Measurements from ENCODE around the gene LRMDA.

Gene LRMDA

DNA sequence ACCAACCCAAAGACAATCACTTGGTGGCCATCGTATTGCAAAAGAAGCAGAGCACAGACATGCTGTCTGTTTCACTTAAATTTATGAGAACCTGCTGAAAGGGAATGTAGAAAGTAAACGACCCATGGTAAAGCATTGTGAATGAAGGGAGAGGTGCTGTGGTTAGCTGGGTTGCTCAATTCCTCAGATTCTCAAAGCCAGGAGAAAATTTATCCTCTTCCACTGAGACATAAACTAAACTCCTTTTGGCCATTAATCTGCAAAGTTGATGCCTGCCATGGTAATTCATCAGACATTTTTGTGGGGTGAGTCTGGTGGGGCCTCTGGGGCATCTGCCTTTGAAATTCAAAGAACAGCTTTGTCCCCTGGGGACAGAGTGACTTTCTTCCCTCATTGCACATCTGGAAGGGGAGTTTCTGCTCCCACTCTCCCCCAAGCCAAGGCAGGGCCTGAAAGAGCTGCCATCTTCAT is 951.0 kb downstream of the LRMDA start:
- in situ Hi-C loops (cut with HindIII; ENCODE audit: low sequenced_read_pairs), result no loop called here
- DNase-seq (ENCODE audit: low read depth), result peak; percentile 69
- TF ChIP-seq CTCF (IDR thresholded peaks at IDR 0.05; ENCODE audit: low read depth, low read length, missing control alignments), result no peak

GRCh38 chr10:76388321-76389023 is 957.0 kb downstream of the LRMDA start:
- in situ Hi-C loops (cut with HindIII; ENCODE audit: low sequenced_read_pairs), result no loop called here
- peak; percentile 57 for DNase-seq (ENCODE audit: low read depth)
- no peak for TF ChIP-seq CTCF (IDR thresholded peaks at IDR 0.05; ENCODE audit: low read depth, low read length, missing control alignments)
- no peak overlapping the region for H3K4me3 ChIP-seq (ENCODE audit: low read depth, low read length)

More for the DNA sequence above, 951.0 kb downstream of the LRMDA start:
- no peak overlapping the region for H3K4me3 ChIP-seq (ENCODE audit: low read depth, low read length)

DNA sequence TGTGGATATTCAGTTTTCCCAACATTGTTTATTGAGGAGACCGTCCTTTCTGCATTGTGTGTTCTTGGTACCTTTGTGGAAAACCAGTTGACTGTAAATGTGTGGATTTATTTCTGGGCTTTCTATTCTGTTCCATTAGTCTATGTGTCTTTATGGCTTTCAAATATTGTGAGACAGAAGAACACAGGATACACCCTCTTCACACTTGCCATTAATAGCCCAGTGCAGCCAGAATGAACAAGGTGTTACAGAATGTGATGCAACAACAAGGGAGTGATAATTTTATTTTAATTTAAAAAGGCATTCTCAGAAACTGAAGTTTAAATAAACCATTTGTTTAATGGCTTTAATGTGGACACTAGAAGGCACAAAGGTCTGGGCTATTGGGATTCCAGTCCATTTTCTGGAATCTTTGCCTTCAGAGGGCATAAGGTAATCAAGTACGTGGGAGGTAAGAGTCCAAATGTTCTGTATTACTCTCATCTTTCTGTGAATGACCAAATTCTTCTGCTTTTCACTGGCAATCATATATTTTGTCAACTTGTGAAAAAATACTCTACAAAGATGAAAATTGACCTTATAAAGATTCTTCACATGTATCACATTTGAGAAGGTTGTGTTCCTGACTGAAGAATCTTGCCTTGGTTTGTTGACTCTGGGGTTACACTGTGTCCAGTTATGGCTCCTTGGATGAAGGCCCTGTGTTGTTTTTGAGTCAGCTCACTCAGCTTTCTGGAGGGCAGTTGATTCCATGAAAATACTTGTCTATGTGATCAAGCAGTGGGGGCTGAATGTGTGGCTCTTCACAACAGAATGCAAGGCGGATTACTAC is 962.7 kb downstream of the LRMDA start:
- in situ Hi-C loops (cut with HindIII; ENCODE audit: low sequenced_read_pairs), result no loop called here
- DNase-seq (ENCODE audit: low read depth), result no peak
- no peak for TF ChIP-seq CTCF (IDR thresholded peaks at IDR 0.05; ENCODE audit: low read depth, low read length, missing control alignments)

DNA sequence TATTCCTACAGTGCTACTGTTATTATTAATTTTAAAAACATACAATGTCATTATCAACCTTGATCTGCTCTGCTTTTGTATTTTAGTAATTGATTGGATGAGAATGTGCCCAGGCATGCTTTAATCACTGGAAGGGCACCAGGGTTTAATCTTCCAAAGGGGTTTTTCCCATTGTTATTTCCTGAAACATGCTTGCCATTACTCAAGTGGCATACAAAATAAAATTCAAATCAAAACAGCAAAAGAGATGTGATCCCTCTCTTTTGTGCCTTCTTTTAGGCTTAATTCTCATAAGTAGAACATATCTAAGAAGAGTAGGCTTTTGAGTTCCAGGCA is 963.3 kb downstream of the LRMDA start:
- no peak for TF ChIP-seq CTCF (IDR thresholded peaks at IDR 0.05; ENCODE audit: low read depth, low read length, missing control alignments)
- in situ Hi-C loops (cut with HindIII; ENCODE audit: low sequenced_read_pairs), result no loop called here
- no peak overlapping the region for H3K4me3 ChIP-seq (ENCODE audit: low read depth, low read length)
- no peak for DNase-seq (ENCODE audit: low read depth)

More for the DNA sequence above, 962.7 kb downstream of the LRMDA start:
- H3K4me3 ChIP-seq (ENCODE audit: low read depth, low read length), result no peak overlapping the region

DNA sequence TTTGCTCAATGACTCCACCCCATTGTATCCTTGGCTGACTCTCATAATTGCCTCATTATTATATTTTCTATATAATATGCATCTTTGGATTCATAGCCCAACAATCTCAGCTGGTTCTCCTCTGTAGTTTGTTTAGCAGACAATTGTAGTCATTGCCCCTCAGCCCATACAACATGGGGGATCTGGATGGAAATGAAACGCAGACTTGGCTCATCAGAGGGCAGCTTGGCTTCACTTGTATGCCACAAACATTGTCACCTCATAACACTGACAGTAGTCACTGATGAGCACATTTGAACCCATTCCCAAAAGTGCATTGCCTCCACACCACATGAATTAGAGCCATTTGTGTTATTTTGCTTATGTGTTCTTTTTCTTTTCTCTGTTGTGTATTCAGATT is 963.8 kb downstream of the LRMDA start:
- in situ Hi-C loops (cut with HindIII; ENCODE audit: low sequenced_read_pairs), result no loop called here
- no peak overlapping the region for H3K4me3 ChIP-seq (ENCODE audit: low read depth, low read length)
- no peak for DNase-seq (ENCODE audit: low read depth)
- TF ChIP-seq CTCF (IDR thresholded peaks at IDR 0.05; ENCODE audit: low read depth, low read length, missing control alignments), result no peak

- TF ChIP-seq CTCF (IDR thresholded peaks at IDR 0.05; ENCODE audit: low read depth, low read length, missing control alignments), result no peak
- in situ Hi-C loops (cut with HindIII; ENCODE audit: low sequenced_read_pairs), result no loop called here
Observed at GRCh38 chr10:76396134-76396533, 964.7 kb downstream of the LRMDA start.

More at GRCh38 chr10:76396134-76396533, 964.7 kb downstream of the LRMDA start:
- H3K4me3 ChIP-seq (ENCODE audit: low read depth, low read length), result no peak overlapping the region
- DNase-seq (ENCODE audit: low read depth), result no peak

Measured in astrocyte of the cerebellum (primary cell).